Mesothelial cell of epicardium (in vitro differentiated cells): ENCODE results near the gene CKB. TPM values are rescaled to one million over a fixed set of nuclear protein-coding genes. Genes with fewer than 3 reads are reported as not detected.
A peak's percentile ranks its signal among the peaks of the same experiment; 100 is the strongest.

Source experiments
- DNase-seq, 2 experiments: peaks; one replicate each; pipeline ENCODE4 v3.0.0; 2021; ENCODE audit warnings: low spot score in 2 of 2; ENCODE audit not compliant: unreplicated experiment in 2 of 2
- H3K27ac Mint-ChIP-seq: 2 replicates; pipeline ENCODE4 v1.8.0; 2021; ENCODE audit warnings: mixed read lengths
- H3K27me3 Mint-ChIP-seq: 2 replicates; pipeline ENCODE4 v1.8.0; 2021; ENCODE audit warnings: low read depth, mixed read lengths
- H3K36me3 Mint-ChIP-seq: 2 replicates; pipeline ENCODE4 v1.8.0; 2021; ENCODE audit warnings: mixed read lengths
- H3K4me1 Mint-ChIP-seq: 2 replicates; pipeline ENCODE4 v1.8.0; 2021; ENCODE audit warnings: mixed read lengths
- H3K4me3 Mint-ChIP-seq: 2 replicates; pipeline ENCODE4 v1.8.0; 2021; ENCODE audit warnings: mild to moderate bottlenecking, moderate library complexity, mixed read lengths
- H3K9me3 Mint-ChIP-seq: 2 replicates; pipeline ENCODE4 v1.8.0; 2021; ENCODE audit warnings: mixed read lengths
- total RNA-seq: library from RNA; stranded (reverse); gene quantifications from 3 replicates; pipeline ENCODE4 v1.2.1, GENCODE V29; 2021
- TF ChIP-seq, protein P1 (sequence below): fragments of 200-600 bp; sonication (generic); IDR thresholded peaks from one replicate; pipeline ENCODE4 v1.5.0; 2021; ENCODE audit warnings: antibody characterized with exemption; ENCODE audit not compliant: unreplicated experiment

CKB gene
- total RNA-seq, 1 donor from 2014 or later, result 50.6 TPM

DNA sequence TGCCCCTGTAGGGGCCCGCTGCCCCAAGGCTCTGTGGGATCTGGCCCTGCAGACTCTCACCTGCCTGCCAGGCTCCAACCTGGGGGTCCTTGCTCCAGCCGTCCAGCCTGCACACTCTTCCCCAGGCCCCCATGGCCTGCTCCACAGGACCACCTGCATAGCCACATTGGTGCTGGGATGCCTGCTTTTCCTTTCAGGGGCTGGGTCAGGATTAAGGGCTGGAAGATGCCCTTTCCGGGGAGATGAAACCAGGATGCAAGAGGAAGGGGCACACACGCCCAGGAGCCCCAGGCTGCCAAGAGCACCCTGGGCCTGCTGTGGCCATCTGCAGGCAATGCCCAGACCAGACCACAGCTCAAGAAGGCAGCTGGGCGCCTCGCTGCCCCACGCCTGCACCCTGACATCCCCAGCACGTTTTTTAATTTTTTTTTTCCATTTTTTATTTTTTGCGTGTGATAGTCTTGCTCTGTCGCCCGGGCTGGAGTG is 24.9 kb upstream of the CKB start:
- no peaks in the 10 kb centered on the region for H3K27me3 Mint-ChIP-seq
- DNase-seq, result no peak
- no peak overlapping the region for H3K27ac Mint-ChIP-seq
- TF ChIP-seq, protein P1, sequence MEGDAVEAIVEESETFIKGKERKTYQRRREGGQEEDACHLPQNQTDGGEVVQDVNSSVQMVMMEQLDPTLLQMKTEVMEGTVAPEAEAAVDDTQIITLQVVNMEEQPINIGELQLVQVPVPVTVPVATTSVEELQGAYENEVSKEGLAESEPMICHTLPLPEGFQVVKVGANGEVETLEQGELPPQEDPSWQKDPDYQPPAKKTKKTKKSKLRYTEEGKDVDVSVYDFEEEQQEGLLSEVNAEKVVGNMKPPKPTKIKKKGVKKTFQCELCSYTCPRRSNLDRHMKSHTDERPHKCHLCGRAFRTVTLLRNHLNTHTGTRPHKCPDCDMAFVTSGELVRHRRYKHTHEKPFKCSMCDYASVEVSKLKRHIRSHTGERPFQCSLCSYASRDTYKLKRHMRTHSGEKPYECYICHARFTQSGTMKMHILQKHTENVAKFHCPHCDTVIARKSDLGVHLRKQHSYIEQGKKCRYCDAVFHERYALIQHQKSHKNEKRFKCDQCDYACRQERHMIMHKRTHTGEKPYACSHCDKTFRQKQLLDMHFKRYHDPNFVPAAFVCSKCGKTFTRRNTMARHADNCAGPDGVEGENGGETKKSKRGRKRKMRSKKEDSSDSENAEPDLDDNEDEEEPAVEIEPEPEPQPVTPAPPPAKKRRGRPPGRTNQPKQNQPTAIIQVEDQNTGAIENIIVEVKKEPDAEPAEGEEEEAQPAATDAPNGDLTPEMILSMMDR, result no peak
- H3K36me3 Mint-ChIP-seq, result no peaks in the 10 kb centered on the region
- no peak overlapping the region for H3K4me3 Mint-ChIP-seq
- no peaks in the 10 kb centered on the region for H3K9me3 Mint-ChIP-seq
- no peaks in the 10 kb centered on the region for H3K4me1 Mint-ChIP-seq

DNA sequence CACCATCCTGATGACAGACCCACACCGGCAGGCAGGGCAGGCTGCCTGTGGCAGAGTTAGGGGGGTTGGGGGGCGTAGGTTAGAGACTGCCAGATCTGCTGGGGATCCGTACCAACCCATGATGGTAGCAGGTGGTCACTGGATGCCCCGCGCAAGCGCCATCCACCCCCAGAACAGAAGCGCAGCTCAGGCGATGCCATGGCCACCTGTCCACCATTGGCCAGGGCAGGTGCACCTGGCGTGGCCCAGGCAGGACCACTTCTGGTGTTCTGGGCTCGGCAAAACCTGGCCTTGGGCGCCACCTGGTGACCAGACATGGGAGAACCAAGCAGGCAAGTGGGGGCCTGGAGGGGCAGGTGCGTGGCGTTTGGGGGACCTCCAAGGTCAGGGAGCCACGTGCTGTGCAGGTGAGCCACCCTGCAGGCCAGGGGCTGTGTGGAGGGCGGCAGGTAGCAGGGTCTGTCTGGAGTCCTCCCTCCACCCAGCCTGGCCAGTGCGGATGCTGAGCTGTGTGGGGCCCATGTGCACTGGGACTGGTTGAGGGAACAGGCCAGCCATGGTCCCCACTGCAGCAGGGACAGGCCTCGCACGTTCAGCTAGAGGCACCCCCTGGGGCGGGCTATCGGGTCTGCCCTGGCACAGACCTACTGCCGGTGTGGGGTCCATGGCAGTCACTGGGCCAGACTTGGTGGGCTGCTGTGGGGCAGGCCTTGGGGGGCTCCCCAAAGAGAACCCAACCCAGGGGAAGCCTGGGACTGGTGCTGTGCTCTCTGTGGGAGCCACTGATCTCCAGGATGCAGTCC is 24.2 kb upstream of the CKB start:
- no peaks in the 10 kb centered on the region for H3K27me3 Mint-ChIP-seq
- no peak overlapping the region for H3K27ac Mint-ChIP-seq
- peak in 1 of 2 experiments; percentile 84 for DNase-seq

DNA sequence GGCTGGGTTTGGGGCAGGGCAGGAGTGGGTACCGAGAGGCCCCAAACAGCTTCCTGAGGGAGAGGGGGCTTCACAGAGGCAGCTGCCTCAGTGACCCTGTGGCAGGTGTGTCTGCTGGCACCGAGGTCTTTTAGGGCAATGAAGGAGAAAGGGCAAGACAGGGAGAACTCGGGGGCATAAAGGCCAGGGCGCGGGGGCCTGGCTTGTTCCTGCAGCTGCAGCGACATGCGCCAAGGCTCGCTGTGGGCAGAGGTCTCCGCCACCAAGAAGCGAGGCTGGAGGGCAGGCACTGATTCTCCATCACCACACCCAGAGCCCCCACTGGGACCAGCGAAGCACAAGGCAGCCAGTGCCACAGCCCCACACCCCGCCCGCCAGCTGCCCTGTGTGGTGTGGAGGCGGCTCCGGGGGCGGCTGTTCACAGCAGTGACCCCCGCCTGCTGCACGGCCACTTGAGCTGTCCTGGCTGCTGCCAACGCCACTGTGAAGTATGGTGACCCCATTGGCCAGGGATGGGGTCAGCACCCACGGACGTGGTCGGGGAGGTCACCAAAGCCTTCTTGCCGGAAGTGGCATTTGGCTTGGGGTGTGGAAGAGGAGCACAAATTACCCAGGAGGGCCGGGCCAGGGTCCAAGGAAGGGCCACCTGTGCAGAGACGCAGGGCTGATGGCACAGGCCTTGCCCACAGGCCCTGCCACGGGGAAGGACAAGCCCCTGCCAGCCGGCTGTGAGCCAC is 23.5 kb upstream of the CKB start:
- peaks cover 3% of the 10 kb centered on the region for H3K4me1 Mint-ChIP-seq
- no peak for DNase-seq
- TF ChIP-seq, protein P1, result no peak
- no peaks in the 10 kb centered on the region for H3K9me3 Mint-ChIP-seq
- no peak overlapping the region for H3K27ac Mint-ChIP-seq
- no peaks in the 10 kb centered on the region for H3K27me3 Mint-ChIP-seq
- no peak overlapping the region for H3K4me3 Mint-ChIP-seq
- H3K36me3 Mint-ChIP-seq, result no peaks in the 10 kb centered on the region

More for the DNA sequence above, 24.2 kb upstream of the CKB start:
- Mint-ChIP-seq H3K4me1 (peaks cover 2% of the 10 kb centered on the region), H3K36me3 (no peaks in the 10 kb centered on the region), H3K9me3 (no peaks in the 10 kb centered on the region), H3K4me3 (no peak overlapping the region)
- TF ChIP-seq, protein P1, result peak; percentile 90

DNA sequence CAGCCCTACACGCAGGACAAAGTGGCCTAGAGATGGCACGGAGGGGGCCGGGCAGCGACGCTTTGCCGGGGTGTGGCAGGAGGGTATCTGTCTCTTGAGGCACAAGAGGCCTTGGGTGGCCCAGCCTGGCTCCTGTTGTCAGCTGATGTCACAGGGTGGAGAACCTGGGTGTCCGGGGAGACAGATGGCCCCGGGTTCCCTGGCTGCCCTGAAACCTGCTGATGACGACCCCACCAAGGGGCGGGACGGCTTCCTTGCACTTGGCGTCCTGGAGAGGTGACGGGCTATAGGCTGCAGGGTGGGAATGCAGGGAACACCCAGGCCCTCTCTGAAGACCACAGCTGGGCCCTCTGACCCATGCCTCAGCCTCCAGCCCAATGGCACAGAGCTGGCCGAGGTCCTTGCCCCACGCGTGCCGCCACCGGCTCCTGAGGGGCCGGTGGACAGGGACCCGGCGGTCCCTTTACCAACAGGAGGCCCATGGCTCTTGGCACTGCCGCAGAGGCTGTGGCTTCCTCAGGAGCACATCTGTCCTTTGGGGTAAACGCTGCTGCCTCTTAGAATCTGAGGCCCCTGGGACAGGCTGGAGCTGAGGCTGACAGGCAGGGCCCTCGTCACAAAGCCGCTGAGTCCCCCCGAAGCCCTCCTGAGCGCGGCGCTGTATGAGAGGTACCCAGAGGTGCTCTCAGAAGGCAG is 22.7 kb upstream of the CKB start:
- Mint-ChIP-seq H3K27ac (no peak overlapping the region), H3K36me3 (no peaks in the 10 kb centered on the region), H3K9me3 (no peaks in the 10 kb centered on the region), H3K4me1 (peaks cover 8% of the 10 kb centered on the region), H3K27me3 (peaks cover 4% of the 10 kb centered on the region), H3K4me3 (no peak overlapping the region)
- TF ChIP-seq, protein P1, result no peak
- DNase-seq, result no peak

DNA sequence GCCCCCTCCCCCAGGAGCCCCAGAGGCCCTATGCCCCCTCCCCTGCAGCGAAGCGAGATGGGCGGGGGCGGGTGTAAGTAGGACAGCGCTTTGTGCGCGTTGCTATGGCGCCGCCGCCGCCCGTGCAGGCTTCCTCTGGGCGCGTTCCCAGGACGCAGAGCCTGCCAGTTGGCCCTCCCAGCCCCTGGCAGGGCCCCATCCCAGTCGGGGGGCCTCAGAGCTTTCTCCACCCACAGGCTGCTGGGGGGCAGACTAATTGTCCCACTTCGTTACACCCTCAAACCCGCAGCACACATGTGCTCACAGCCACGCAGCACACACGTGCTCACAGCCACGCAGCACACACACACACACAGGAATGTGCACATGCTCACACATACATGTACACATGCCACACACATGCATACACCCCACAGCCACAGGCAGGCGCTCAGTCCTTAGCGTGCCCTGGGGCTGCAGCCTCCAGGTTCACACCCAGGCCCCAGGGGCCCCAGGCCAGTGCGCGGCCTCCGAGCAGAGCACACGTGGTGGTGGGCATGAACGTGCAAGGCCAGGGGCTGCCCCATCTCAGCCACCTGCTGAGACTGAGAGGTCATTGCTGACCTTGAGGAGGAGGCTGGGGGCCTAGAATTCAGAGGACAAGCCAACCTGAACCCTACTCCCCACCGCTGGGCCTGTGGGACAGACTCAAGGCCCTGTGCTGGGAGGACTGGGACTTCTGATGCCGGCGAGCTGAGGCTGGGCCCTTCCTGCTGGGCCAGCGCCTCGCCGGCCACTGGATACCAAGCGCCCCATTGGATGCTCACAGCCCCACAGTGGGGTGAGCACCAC is 22.0 kb upstream of the CKB start:
- DNase-seq, result no peak
- TF ChIP-seq, protein P1, result no peak
- Mint-ChIP-seq H3K36me3 (no peaks in the 10 kb centered on the region), H3K9me3 (no peaks in the 10 kb centered on the region), H3K27me3 (peaks cover 6% of the 10 kb centered on the region), H3K27ac (no peak overlapping the region), H3K4me1 (peaks cover 11% of the 10 kb centered on the region), H3K4me3 (no peak overlapping the region)
